ENCODE data around the gene TLE4.

Gene TLE4

GRCh38 chr9:79555474-79556089 is 16.2 kb upstream of the TLE4 start:
- TF ChIP-seq POU2F2 (IDR thresholded peaks at IDR 0.05; ENCODE audit: low read depth, low read length) (no peak), POLR2A (IDR thresholded peaks at IDR 0.05; ENCODE audit: low read depth, low read length) (no peak), TAF1 (IDR thresholded peaks at IDR 0.05; ENCODE audit: low read depth, low read length) (no peak), SPI1 (IDR thresholded peaks at IDR 0.05; ENCODE audit: low read depth, low read length) (no peak), PAX5 (IDR thresholded peaks at IDR 0.05; ENCODE audit: insufficient read depth, low read length, severe bottlenecking) (no peak), POLR2AphosphoS5 (IDR thresholded peaks at IDR 0.05; ENCODE audit: low read depth, low read length) (no peak)
- FAIRE-seq (no peak), DNase-seq (ENCODE audit: insufficient read length, low spot score) (no peak)

- TF ChIP-seq POU2F2 (IDR thresholded peaks at IDR 0.05; ENCODE audit: low read depth, low read length) (no peak), PAX5 (IDR thresholded peaks at IDR 0.05; ENCODE audit: insufficient read depth, low read length, severe bottlenecking) (no peak), POLR2A (IDR thresholded peaks at IDR 0.05; ENCODE audit: low read depth, low read length) (no peak), SPI1 (IDR thresholded peaks at IDR 0.05; ENCODE audit: low read depth, low read length) (no peak), TAF1 (IDR thresholded peaks at IDR 0.05; ENCODE audit: low read depth, low read length) (no peak), POLR2AphosphoS5 (IDR thresholded peaks at IDR 0.05; ENCODE audit: low read depth, low read length) (no peak)
- no peak for DNase-seq (ENCODE audit: insufficient read length, low spot score)
- no peak for FAIRE-seq
Observed at GRCh38 chr9:79559495-79560181, 12.1 kb upstream of the TLE4 start.

GRCh38 chr9:79562749-79563386 is 8.9 kb upstream of the TLE4 start:
- FAIRE-seq, result no peak

GRCh38 chr9:79564105-79564504 is 7.7 kb upstream of the TLE4 start:
- FAIRE-seq (no peak), DNase-seq (ENCODE audit: insufficient read length, low spot score) (no peak)
- TF ChIP-seq POU2F2 (IDR thresholded peaks at IDR 0.05; ENCODE audit: low read depth, low read length) (no peak), PAX5 (IDR thresholded peaks at IDR 0.05; ENCODE audit: insufficient read depth, low read length, severe bottlenecking) (no peak), POLR2AphosphoS5 (IDR thresholded peaks at IDR 0.05; ENCODE audit: low read depth, low read length) (no peak), TAF1 (IDR thresholded peaks at IDR 0.05; ENCODE audit: low read depth, low read length) (no peak), POLR2A (IDR thresholded peaks at IDR 0.05; ENCODE audit: low read depth, low read length) (no peak)

More at GRCh38 chr9:79562749-79563386, 8.9 kb upstream of the TLE4 start:
- DNase-seq (ENCODE audit: insufficient read length, low spot score), result no peak
- TF ChIP-seq POLR2A (IDR thresholded peaks at IDR 0.05; ENCODE audit: low read depth, low read length) (no peak), PAX5 (IDR thresholded peaks at IDR 0.05; ENCODE audit: insufficient read depth, low read length, severe bottlenecking) (no peak), SPI1 (IDR thresholded peaks at IDR 0.05; ENCODE audit: low read depth, low read length) (no peak), TAF1 (IDR thresholded peaks at IDR 0.05; ENCODE audit: low read depth, low read length) (no peak), POLR2AphosphoS5 (IDR thresholded peaks at IDR 0.05; ENCODE audit: low read depth, low read length) (no peak), POU2F2 (IDR thresholded peaks at IDR 0.05; ENCODE audit: low read depth, low read length) (no peak)

GRCh38 chr9:79565245-79565644 is 6.5 kb upstream of the TLE4 start:
- TF ChIP-seq POU2F2 (IDR thresholded peaks at IDR 0.05; ENCODE audit: low read depth, low read length), result no peak
- no peak for TF ChIP-seq TAF1 (IDR thresholded peaks at IDR 0.05; ENCODE audit: low read depth, low read length)
- no peak for TF ChIP-seq PAX5 (IDR thresholded peaks at IDR 0.05; ENCODE audit: insufficient read depth, low read length, severe bottlenecking)
- TF ChIP-seq POLR2AphosphoS5 (IDR thresholded peaks at IDR 0.05; ENCODE audit: low read depth, low read length), result no peak
- no peak for TF ChIP-seq SPI1 (IDR thresholded peaks at IDR 0.05; ENCODE audit: low read depth, low read length)
- TF ChIP-seq POLR2A (IDR thresholded peaks at IDR 0.05; ENCODE audit: low read depth, low read length), result no peak
- FAIRE-seq (no peak), DNase-seq (ENCODE audit: insufficient read length, low spot score) (no peak)

GRCh38 chr9:79567671-79568098 is 4.1 kb upstream of the TLE4 start:
- FAIRE-seq, result no peak
- TF ChIP-seq POU2F2 (IDR thresholded peaks at IDR 0.05; ENCODE audit: low read depth, low read length) (no peak), POLR2A (IDR thresholded peaks at IDR 0.05; ENCODE audit: low read depth, low read length) (no peak), PAX5 (IDR thresholded peaks at IDR 0.05; ENCODE audit: insufficient read depth, low read length, severe bottlenecking) (no peak), SPI1 (IDR thresholded peaks at IDR 0.05; ENCODE audit: low read depth, low read length) (no peak), TAF1 (IDR thresholded peaks at IDR 0.05; ENCODE audit: low read depth, low read length) (no peak), POLR2AphosphoS5 (IDR thresholded peaks at IDR 0.05; ENCODE audit: low read depth, low read length) (no peak)
- no peak for DNase-seq (ENCODE audit: insufficient read length, low spot score)

- DNase-seq (ENCODE audit: insufficient read length, low spot score) (no peak), FAIRE-seq (no peak)
- no peak for TF ChIP-seq TAF1 (IDR thresholded peaks at IDR 0.05; ENCODE audit: low read depth, low read length)
- TF ChIP-seq POLR2AphosphoS5 (IDR thresholded peaks at IDR 0.05; ENCODE audit: low read depth, low read length), result no peak
Observed at GRCh38 chr9:79568337-79569101, 3.2 kb upstream of the TLE4 start.

GRCh38 chr9:79569814-79570447 is 1.8 kb upstream of the TLE4 start:
- FAIRE-seq (no peak), DNase-seq (ENCODE audit: insufficient read length, low spot score) (no peak)
- TF ChIP-seq POLR2A (IDR thresholded peaks at IDR 0.05; ENCODE audit: low read depth, low read length) (no peak), PAX5 (IDR thresholded peaks at IDR 0.05; ENCODE audit: insufficient read depth, low read length, severe bottlenecking) (no peak), SPI1 (IDR thresholded peaks at IDR 0.05; ENCODE audit: low read depth, low read length) (no peak), POLR2AphosphoS5 (IDR thresholded peaks at IDR 0.05; ENCODE audit: low read depth, low read length) (no peak), TAF1 (IDR thresholded peaks at IDR 0.05; ENCODE audit: low read depth, low read length) (no peak), POU2F2 (IDR thresholded peaks at IDR 0.05; ENCODE audit: low read depth, low read length) (no peak)

Data from GM12891 (cell line).